SJCRH30 (cell line): ENCODE data around the gene USP5. TPM values are rescaled to one million over a fixed set of nuclear protein-coding genes. Genes with fewer than 3 reads are reported as not detected.
"Not testable (repeated sequence)": the region's sequence is repeated elsewhere in the genome, so short reads cannot be mapped to it uniquely, and the experiment has no call there.

Source experiments
- DNase-seq, 2 experiments: peaks; one replicate each; pipeline ENCODE4 v3.0.0-alpha.2; 2015 to 2020
- H3K27ac ChIP-seq: fragments of 250-450 bp; sonication (Bioruptor Pico); 2 replicates; pipeline ENCODE4 v1.5.1; 2020; ENCODE audit warnings: mild to moderate bottlenecking, moderate library complexity
- H3K27me3 ChIP-seq: fragments of 250-450 bp; sonication (Bioruptor Pico); 2 replicates; pipeline ENCODE4 v1.5.1; 2020; ENCODE audit warnings: mild to moderate bottlenecking, moderate library complexity
- H3K36me3 ChIP-seq: fragments of 250-450 bp; sonication (Bioruptor Pico); 2 replicates; pipeline ENCODE4 v1.5.1; 2020; ENCODE audit warnings: mild to moderate bottlenecking, moderate library complexity
- H3K4me1 ChIP-seq: fragments of 250-450 bp; sonication (Bioruptor Pico); 2 replicates; pipeline ENCODE4 v1.5.1; 2020; ENCODE audit warnings: mild to moderate bottlenecking, moderate library complexity
- H3K4me3 ChIP-seq: fragments of 250-450 bp; sonication (Bioruptor Pico); 2 replicates; pipeline ENCODE4 v1.5.1; 2020; ENCODE audit warnings: mild to moderate bottlenecking, moderate library complexity
- H3K9me3 ChIP-seq: fragments of 250-450 bp; sonication (Bioruptor Pico); replicated peaks from 2 replicates; pipeline ENCODE4 v1.5.1; 2020; ENCODE audit warnings: mild to moderate bottlenecking, moderate library complexity
- total RNA-seq: library from RNA; depleted of rRNA; stranded (reverse); fragments of >200 nt; shearing (Covaris generic); gene quantifications from 2 replicates; pipeline ENCODE4 v1.2.3, GENCODE V29; 2014

Gene USP5
- total RNA-seq, 1 experiment from 2014 or later: 76.7 TPM

- H3K4me1 ChIP-seq: peaks cover 7% of the 10 kb centered on the region
- DNase-seq: no peak
- H3K36me3 ChIP-seq: no peaks in the 10 kb centered on the region
- H3K27ac ChIP-seq: peak overlapping the region; percentile 63
- no peaks in the 10 kb centered on the region for H3K9me3 ChIP-seq
- no peaks in the 10 kb centered on the region for H3K27me3 ChIP-seq
- H3K4me3 ChIP-seq: peak overlapping the region; percentile 59
Observed at GRCh38 chr12:6891646-6892001, 39.7 kb downstream of the USP5 start.

- H3K9me3 ChIP-seq, H3K4me1 ChIP-seq, H3K27me3 ChIP-seq, H3K36me3 ChIP-seq, H3K27ac ChIP-seq, DNase-seq, H3K4me3 ChIP-seq: not testable (repeated sequence)
Observed at GRCh38 chr12:6892683-6893082, 40.7 kb downstream of the USP5 start.

- no peaks in the 10 kb centered on the region for H3K27me3 ChIP-seq
Observed at GRCh38 chr12:6894321-6894720, 42.4 kb downstream of the USP5 start.

GRCh38 chr12:6896846-6897435, 45.0 kb downstream of the USP5 start:
- H3K36me3 ChIP-seq: no peaks in the 10 kb centered on the region
- H3K27me3 ChIP-seq: no peaks in the 10 kb centered on the region
- H3K4me1 ChIP-seq: no peaks in the 10 kb centered on the region
- no peak overlapping the region for H3K4me3 ChIP-seq
- DNase-seq: no peak
- H3K27ac ChIP-seq: no peak overlapping the region
- H3K9me3 ChIP-seq: no peaks in the 10 kb centered on the region

More at GRCh38 chr12:6894321-6894720, 42.4 kb downstream of the USP5 start:
- no peaks in the 10 kb centered on the region for H3K9me3 ChIP-seq
- no peak for DNase-seq
- no peak overlapping the region for H3K27ac ChIP-seq
- H3K36me3 ChIP-seq: no peaks in the 10 kb centered on the region
- H3K4me1 ChIP-seq: peaks cover 7% of the 10 kb centered on the region
- H3K4me3 ChIP-seq: no peak overlapping the region

DNA sequence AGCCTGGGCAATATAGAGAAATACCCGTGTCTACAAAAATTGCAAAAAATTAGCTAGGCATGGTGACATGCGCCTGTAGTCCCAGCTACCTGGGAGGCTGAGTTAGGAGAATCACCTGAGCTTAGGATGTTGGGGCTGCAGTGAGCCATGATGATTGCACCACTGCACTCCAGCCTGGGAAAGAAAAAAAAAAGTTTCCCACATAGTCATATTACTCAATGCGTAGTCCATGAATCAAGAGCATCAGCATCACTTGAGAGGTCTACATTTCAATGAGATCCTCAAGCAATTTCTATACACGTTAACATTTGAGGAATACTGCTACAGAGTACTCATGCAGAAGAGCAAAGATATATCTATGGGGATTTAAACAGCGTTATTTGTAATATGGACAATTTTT, 47.5 kb downstream of the USP5 start:
- no peaks in the 10 kb centered on the region for H3K36me3 ChIP-seq
- no peak for DNase-seq
- H3K27me3 ChIP-seq: no peaks in the 10 kb centered on the region
- no peak overlapping the region for H3K4me3 ChIP-seq
- H3K4me1 ChIP-seq: peaks cover 10% of the 10 kb centered on the region; the same call in 1 of the 2 replicates
- no peaks in the 10 kb centered on the region for H3K9me3 ChIP-seq
- H3K27ac ChIP-seq: no peak overlapping the region

DNA sequence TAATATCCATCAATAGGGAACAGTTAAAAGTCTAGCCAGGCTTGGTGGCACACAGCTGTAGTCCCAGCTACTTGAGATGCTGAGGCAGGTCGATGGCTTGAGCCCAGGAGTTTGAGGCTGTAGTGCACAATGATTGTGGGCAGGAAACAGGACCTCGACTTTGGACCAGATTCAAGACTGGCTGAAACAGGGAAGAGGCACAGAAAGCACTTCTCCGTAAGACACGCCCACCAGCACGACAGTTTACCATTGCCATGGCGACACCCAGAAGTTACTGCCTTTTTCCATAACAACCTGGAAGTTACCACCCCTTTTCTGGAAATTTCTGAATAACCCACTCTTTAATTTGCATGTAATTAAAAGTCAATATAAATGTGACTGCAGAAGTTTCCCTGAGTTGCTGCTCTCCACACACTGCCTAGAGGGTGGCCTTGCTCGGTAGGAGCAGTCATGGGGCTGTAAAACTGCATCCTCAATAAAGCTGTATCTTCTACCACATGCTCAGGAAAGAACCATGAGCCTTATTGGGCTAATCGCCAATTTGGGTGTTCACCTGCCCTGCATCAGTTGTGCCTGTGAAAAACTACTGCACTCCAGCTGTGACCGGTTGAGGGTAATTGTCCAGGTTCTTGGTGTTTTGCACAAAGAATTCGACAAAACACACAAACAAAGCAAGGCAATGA, 48.0 kb downstream of the USP5 start:
- Histone ChIP-seq H3K9me3 (no peaks in the 10 kb centered on the region), H3K27me3 (no peaks in the 10 kb centered on the region), H3K4me1 (peaks cover 10% of the 10 kb centered on the region; the same call in 1 of the 2 replicates), H3K27ac (no peak overlapping the region), H3K36me3 (no peaks in the 10 kb centered on the region), H3K4me3 (no peak overlapping the region)
- peak; percentile 38 to 54 for DNase-seq

- DNase-seq: no peak
- Histone ChIP-seq H3K27me3 (no peaks in the 10 kb centered on the region), H3K27ac (no peak overlapping the region), H3K4me1 (peaks cover 10% of the 10 kb centered on the region; the same call in 1 of the 2 replicates), H3K36me3 (no peaks in the 10 kb centered on the region), H3K4me3 (no peak overlapping the region), H3K9me3 (no peaks in the 10 kb centered on the region)
Observed at GRCh38 chr12:6902448-6902847, 50.5 kb downstream of the USP5 start.

DNA sequence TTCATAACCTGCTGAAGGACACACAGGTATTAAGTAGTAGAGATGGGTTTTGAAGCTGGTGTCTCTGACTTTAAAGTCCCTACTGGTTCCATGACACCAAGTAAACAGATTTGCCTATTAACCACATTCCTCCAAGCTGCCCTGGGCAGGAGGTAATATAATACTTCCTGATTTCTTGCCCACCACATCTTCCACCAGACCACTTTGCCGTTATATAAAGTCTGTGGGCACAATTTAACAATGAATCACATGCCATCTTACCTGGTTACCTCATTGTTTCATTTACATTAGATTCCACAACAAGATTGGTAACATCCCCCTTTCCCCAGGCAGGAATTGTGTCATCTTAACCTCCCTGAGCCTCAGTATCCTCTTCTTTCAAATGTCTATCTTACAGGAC, 51.8 kb downstream of the USP5 start:
- no peaks in the 10 kb centered on the region for H3K27me3 ChIP-seq
- no peak for DNase-seq
- H3K9me3 ChIP-seq: no peaks in the 10 kb centered on the region
- peak overlapping the region; percentile 60; the same call in 1 of the 2 replicates for H3K4me3 ChIP-seq
- H3K4me1 ChIP-seq: peaks cover 10% of the 10 kb centered on the region; the same call in 1 of the 2 replicates
- no peaks in the 10 kb centered on the region for H3K36me3 ChIP-seq
- H3K27ac ChIP-seq: no peak overlapping the region

GRCh38 chr12:6904280-6905276, 52.6 kb downstream of the USP5 start, which contains the start of gene LRRC23:
TSS of gene LRRC23 (plus strand) at chr12:6904822. CDS start at chr12:6905634, 812 bp downstream.
- Histone ChIP-seq H3K27ac (no peak within 1 kb of the TSS), H3K4me1 (peaks cover 10% of the 10 kb centered on the region; the same call in 1 of the 2 replicates), H3K36me3 (no peaks in the 10 kb centered on the region), H3K27me3 (0 out of 2 replicates have a peak, but pooled peaks cover under 1% of the 10 kb centered on the region), H3K4me3 (peak within 1 kb of the TSS; percentile 60), H3K9me3 (no peaks in the 10 kb centered on the region)
- DNase-seq: peak; percentile 94 to 97

- H3K36me3 ChIP-seq: no peaks in the 10 kb centered on the region
- H3K4me1 ChIP-seq: peaks cover 10% of the 10 kb centered on the region; the same call in 1 of the 2 replicates
- H3K27ac ChIP-seq: no peak overlapping the region
- H3K9me3 ChIP-seq: no peaks in the 10 kb centered on the region
- no peak overlapping the region for H3K4me3 ChIP-seq
- H3K27me3 ChIP-seq: 0 out of 2 replicates have a peak, but pooled peaks cover 4% of the 10 kb centered on the region
- DNase-seq: no peak
Observed at GRCh38 chr12:6905414-6906040, 53.6 kb downstream of the USP5 start.

- DNase-seq, H3K9me3 ChIP-seq: not testable (repeated sequence)
- H3K27me3 ChIP-seq: peaks cover 16% of the 10 kb centered on the region; the same call in 1 of the 2 replicates
Observed at GRCh38 chr12:6908141-6908540, 56.2 kb downstream of the USP5 start.

DNA sequence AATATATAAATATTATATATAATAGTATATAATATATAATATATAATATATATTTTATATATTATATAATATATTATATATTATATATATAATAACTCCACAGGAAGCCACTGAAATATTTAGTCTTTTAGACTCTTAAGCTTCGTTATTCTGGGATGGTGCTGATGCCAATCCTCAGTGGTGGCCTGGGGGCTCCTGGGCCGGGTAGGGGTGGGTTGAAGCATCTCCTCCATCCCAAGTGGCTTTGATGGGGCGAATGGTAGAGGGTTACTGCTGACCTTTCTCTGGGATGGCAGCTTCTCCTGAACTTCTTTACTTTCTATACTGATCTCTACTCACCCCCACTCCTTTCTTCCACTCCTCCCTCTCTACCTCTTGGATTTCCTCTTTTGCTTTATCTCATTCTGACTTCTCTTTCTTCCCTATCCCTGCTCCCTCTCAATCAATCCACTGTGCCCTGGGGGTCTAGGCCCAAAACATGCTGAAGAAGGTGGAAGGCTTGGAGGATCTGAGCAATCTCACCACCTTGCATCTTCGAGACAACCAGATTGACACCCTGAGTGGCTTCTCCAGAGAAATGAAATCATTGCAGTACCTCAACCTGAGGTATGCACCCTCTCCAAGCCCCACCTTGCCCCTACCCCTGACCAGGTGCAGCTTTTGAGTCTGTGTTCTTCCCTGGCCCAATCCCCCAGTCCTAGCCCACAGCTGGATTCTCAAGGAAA, 57.6 kb downstream of the USP5 start:
- DNase-seq: no peak
- Histone ChIP-seq H3K27ac (no peak overlapping the region), H3K4me1 (no peaks in the 10 kb centered on the region), H3K9me3 (no peaks in the 10 kb centered on the region), H3K27me3 (peaks cover 23% of the 10 kb centered on the region; the same call in 1 of the 2 replicates), H3K4me3 (no peak overlapping the region), H3K36me3 (no peaks in the 10 kb centered on the region)

More at GRCh38 chr12:6908141-6908540, 56.2 kb downstream of the USP5 start:
- not testable (repeated sequence) for H3K4me3 ChIP-seq, H3K27ac ChIP-seq, H3K36me3 ChIP-seq
- H3K4me1 ChIP-seq: peaks cover 10% of the 10 kb centered on the region; the same call in 1 of the 2 replicates

- Histone ChIP-seq H3K4me1 (no peaks in the 10 kb centered on the region), H3K36me3 (no peaks in the 10 kb centered on the region), H3K9me3 (no peaks in the 10 kb centered on the region), H3K27me3 (peaks cover 27% of the 10 kb centered on the region), H3K27ac (no peak overlapping the region), H3K4me3 (no peak overlapping the region)
- DNase-seq: no peak
Observed at GRCh38 chr12:6912164-6912935, 60.4 kb downstream of the USP5 start.
